ENCODE results near the gene SDR42E2.

The SDR42E2 gene

GRCh38 chr16:22183335-22183734, 21.0 kb downstream of the SDR42E2 start:
- no peaks in the 10 kb centered on the region for H3K9me2 ChIP-seq (replicated peaks; ENCODE audit: insufficient read depth, low read length)
- H3K9ac ChIP-seq (ENCODE audit: low read length): no peak overlapping the region
- H3K27ac ChIP-seq (ENCODE audit: low read depth, low read length): no peak overlapping the region

DNA sequence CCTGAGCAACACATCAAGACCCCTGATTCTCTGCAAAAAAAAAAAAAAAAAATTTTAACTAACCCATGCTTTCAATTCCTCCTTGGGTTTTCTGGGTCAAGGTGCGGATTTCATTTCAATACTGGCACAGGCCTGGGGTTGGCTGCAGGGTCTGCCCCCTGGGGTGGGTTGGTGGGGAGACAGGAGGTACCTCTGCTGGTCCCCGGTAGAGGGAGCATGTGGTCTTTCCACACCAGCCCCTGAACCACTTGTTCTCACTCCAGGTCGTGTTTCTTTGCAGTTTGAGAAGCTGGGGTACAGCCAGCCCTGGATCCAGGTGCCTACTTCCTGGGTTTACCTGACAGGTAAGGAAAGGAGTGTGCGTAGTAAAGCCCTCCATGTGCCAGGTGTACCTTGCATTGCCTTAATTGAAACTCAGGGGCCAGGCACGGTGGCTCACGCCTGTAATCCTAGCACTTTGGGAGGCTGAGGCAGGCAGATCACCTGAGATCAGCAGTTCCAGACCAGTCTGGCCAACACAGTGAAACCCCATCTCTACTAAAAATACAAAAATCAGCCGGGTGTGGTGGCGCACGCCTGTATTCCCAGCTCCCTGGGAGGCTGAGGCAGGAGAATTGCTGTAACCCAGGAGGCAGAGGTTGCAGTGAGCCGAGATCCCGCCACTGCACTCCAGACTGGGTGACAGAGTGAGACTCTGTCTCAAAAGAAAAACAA, 21.8 kb downstream of the SDR42E2 start:
- Histone ChIP-seq H3K9me3 (ENCODE audit: insufficient read depth, low read length) (no peaks in the 10 kb centered on the region), H3K4me2 (ENCODE audit: low read depth, low read length, poor library complexity, severe bottlenecking) (no peak overlapping the region), H3K27ac (ENCODE audit: low read depth, low read length) (no peak overlapping the region), H3K36me3 (ENCODE audit: low read length) (no peaks in the 10 kb centered on the region), H3K4me3 (ENCODE audit: insufficient read depth, low read length, poor library complexity, severe bottlenecking) (no peak overlapping the region), H3K9ac (ENCODE audit: low read length) (no peak overlapping the region), H3K79me2 (ENCODE audit: insufficient read depth, low read length) (no peaks in the 10 kb centered on the region), H4K20me1 (ENCODE audit: low read depth, low read length) (no peaks in the 10 kb centered on the region), H2AFZ (ENCODE audit: low read depth, low read length, severe bottlenecking) (no peak overlapping the region), H3F3A (ENCODE audit: insufficient read depth) (no peaks in the 10 kb centered on the region), H3K9me2 (replicated peaks; ENCODE audit: insufficient read depth, low read length) (no peaks in the 10 kb centered on the region), H3K27me3 (ENCODE audit: low read length) (no peaks in the 10 kb centered on the region)
- TF ChIP-seq, protein P1, sequence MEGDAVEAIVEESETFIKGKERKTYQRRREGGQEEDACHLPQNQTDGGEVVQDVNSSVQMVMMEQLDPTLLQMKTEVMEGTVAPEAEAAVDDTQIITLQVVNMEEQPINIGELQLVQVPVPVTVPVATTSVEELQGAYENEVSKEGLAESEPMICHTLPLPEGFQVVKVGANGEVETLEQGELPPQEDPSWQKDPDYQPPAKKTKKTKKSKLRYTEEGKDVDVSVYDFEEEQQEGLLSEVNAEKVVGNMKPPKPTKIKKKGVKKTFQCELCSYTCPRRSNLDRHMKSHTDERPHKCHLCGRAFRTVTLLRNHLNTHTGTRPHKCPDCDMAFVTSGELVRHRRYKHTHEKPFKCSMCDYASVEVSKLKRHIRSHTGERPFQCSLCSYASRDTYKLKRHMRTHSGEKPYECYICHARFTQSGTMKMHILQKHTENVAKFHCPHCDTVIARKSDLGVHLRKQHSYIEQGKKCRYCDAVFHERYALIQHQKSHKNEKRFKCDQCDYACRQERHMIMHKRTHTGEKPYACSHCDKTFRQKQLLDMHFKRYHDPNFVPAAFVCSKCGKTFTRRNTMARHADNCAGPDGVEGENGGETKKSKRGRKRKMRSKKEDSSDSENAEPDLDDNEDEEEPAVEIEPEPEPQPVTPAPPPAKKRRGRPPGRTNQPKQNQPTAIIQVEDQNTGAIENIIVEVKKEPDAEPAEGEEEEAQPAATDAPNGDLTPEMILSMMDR (IDR thresholded peaks at IDR 0.05; ENCODE audit: insufficient read depth, low read length, poor library complexity, severe bottlenecking): peak; percentile 30
- no peak for TF ChIP-seq EZH2phosphoT487 (conservative IDR thresholded peaks at IDR 0.05; ENCODE audit: low read length)

More at GRCh38 chr16:22183335-22183734, 21.0 kb downstream of the SDR42E2 start:
- H2AFZ ChIP-seq (ENCODE audit: low read depth, low read length, severe bottlenecking): no peak overlapping the region
- TF ChIP-seq, protein P1 (IDR thresholded peaks at IDR 0.05; ENCODE audit: insufficient read depth, low read length, poor library complexity, severe bottlenecking): no peak
- no peak for TF ChIP-seq EZH2phosphoT487 (conservative IDR thresholded peaks at IDR 0.05; ENCODE audit: low read length)
- no peaks in the 10 kb centered on the region for H3K27me3 ChIP-seq (ENCODE audit: low read length)
- H3K4me3 ChIP-seq (ENCODE audit: insufficient read depth, low read length, poor library complexity, severe bottlenecking): no peak overlapping the region
- no peaks in the 10 kb centered on the region for H3K9me3 ChIP-seq (ENCODE audit: insufficient read depth, low read length)
- no peak overlapping the region for H3K4me2 ChIP-seq (ENCODE audit: low read depth, low read length, poor library complexity, severe bottlenecking)
- H3F3A ChIP-seq (ENCODE audit: insufficient read depth): no peaks in the 10 kb centered on the region
- no peaks in the 10 kb centered on the region for H3K36me3 ChIP-seq (ENCODE audit: low read length)
- H3K79me2 ChIP-seq (ENCODE audit: insufficient read depth, low read length): no peaks in the 10 kb centered on the region
- no peaks in the 10 kb centered on the region for H4K20me1 ChIP-seq (ENCODE audit: low read depth, low read length)

GRCh38 chr16:22184615-22184968, 22.3 kb downstream of the SDR42E2 start:
- Histone ChIP-seq H3K36me3 (ENCODE audit: low read length) (no peaks in the 10 kb centered on the region), H2AFZ (ENCODE audit: low read depth, low read length, severe bottlenecking) (no peak overlapping the region), H3K27ac (ENCODE audit: low read depth, low read length) (no peak overlapping the region), H3K9me2 (replicated peaks; ENCODE audit: insufficient read depth, low read length) (no peaks in the 10 kb centered on the region), H4K20me1 (ENCODE audit: low read depth, low read length) (no peaks in the 10 kb centered on the region), H3K79me2 (ENCODE audit: insufficient read depth, low read length) (no peaks in the 10 kb centered on the region), H3K4me3 (ENCODE audit: insufficient read depth, low read length, poor library complexity, severe bottlenecking) (no peak overlapping the region), H3F3A (ENCODE audit: insufficient read depth) (no peaks in the 10 kb centered on the region), H3K9me3 (ENCODE audit: insufficient read depth, low read length) (no peaks in the 10 kb centered on the region), H3K4me2 (ENCODE audit: low read depth, low read length, poor library complexity, severe bottlenecking) (no peak overlapping the region), H3K9ac (ENCODE audit: low read length) (no peak overlapping the region), H3K27me3 (ENCODE audit: low read length) (no peaks in the 10 kb centered on the region)
- TF ChIP-seq, protein P1 (IDR thresholded peaks at IDR 0.05; ENCODE audit: insufficient read depth, low read length, poor library complexity, severe bottlenecking): no peak
- TF ChIP-seq EZH2phosphoT487 (conservative IDR thresholded peaks at IDR 0.05; ENCODE audit: low read length): no peak

Data from SU-DHL-6 (cell line).